ENCODE data around the gene SBSN.
A peak's percentile ranks its signal among the peaks of the same experiment; 100 is the strongest.

The SBSN gene, protein sequence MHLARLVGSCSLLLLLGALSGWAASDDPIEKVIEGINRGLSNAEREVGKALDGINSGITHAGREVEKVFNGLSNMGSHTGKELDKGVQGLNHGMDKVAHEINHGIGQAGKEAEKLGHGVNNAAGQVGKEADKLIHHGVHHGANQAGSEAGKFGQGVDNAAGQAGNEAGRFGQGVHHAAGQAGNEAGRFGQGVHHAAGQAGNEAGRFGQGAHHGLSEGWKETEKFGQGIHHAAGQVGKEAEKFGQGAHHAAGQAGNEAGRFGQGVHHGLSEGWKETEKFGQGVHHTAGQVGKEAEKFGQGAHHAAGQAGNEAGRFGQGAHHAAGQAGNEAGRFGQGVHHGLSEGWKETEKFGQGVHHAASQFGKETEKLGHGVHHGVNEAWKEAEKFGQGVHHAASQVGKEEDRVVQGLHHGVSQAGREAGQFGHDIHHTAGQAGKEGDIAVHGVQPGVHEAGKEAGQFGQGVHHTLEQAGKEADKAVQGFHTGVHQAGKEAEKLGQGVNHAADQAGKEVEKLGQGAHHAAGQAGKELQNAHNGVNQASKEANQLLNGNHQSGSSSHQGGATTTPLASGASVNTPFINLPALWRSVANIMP

DNA sequence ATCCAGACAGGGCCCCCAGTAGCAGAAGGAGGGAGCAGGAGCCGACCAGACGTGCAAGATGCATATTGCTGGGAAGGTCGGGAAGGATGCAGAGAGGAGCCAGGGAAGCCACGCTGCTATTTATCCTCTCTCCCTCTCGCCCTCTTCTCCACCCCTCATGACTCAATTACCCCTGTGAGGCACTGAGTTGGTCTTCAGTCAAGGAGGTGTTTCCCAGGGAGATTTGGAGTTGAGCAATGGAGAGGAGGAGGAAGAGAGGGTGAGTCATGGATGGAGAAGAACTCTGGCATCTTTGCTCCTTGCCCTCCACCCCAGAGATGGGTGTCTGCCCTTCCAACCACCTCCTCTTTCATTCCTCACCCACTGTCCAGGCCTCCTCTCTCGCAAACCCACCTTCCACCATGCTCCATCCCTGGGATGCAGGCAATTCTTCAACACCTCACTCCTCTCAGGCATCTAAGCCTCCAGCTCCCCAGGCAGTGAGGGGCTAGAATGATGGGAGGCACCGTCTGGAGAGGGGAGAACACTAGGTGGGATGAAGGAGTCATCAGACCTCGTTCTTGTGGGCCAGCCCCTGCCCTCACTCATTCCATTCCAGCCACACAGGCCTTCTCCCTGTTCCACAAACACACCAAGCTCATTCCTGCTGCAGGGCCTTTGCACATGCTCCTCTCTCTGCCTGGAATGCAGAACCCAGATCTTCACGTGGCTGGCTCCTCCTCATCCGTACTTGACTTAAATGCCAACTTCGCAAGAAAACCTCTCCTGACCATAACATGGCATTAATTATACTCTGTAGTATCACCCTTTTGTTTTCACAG lies at the start of gene SBSN:
TSS of gene SBSN (minus strand) at position 94 of the 821 bp plus-strand sequence. CDS start at position 64, 30 bp downstream.
- Histone ChIP-seq H3K9me3 (ENCODE audit: control insufficient read depth, low read length) (no peaks in the 10 kb centered on the region), H3K9ac (ENCODE audit: low read length) (no peak within 1 kb of the TSS), H3K4me1 (ENCODE audit: control insufficient read depth, insufficient read depth, low read length) (peaks cover 7% of the 10 kb centered on the region), H3K27me3 (replicated peaks; ENCODE audit: control insufficient read depth, insufficient read depth, low read length) (peaks cover 10% of the 10 kb centered on the region), H3K36me3 (ENCODE audit: control insufficient read depth, insufficient read depth, low read length, severe bottlenecking) (no peaks in the 10 kb centered on the region), H3K4me3 (ENCODE audit: low read length) (no peak within 1 kb of the TSS)
- peak; percentile 57 for DNase-seq (ENCODE audit: low read depth)

DNA sequence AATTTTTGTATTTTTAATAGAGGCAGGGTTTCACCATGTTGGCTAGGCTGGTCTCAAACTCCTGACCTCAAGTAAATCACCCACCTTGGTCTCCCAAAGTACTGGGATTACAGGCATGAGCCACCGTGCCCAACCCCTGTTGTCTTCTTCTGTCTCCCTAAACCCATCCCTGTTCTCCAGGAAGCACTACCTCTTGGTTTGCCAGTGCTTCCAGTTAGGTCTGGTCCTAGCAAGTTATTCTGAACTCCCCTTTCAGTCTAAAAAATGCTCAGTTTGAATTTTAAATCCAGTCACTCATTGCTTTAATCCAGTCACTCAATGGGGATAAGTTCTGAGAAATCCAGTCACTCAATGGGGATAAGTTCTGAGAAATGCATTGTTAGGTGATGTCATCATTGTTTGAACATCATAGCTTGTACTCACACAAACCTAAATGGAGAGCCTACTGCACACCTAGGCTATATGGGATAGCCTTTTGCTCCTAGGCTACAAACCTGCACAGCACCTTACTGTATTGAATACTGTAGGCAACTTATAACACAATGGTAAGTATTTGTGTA lies 43.4 kb upstream of the SBSN start:
- DNase-seq (ENCODE audit: low read depth): no peak
- no peak overlapping the region for H3K4me3 ChIP-seq (ENCODE audit: low read length)

DNA sequence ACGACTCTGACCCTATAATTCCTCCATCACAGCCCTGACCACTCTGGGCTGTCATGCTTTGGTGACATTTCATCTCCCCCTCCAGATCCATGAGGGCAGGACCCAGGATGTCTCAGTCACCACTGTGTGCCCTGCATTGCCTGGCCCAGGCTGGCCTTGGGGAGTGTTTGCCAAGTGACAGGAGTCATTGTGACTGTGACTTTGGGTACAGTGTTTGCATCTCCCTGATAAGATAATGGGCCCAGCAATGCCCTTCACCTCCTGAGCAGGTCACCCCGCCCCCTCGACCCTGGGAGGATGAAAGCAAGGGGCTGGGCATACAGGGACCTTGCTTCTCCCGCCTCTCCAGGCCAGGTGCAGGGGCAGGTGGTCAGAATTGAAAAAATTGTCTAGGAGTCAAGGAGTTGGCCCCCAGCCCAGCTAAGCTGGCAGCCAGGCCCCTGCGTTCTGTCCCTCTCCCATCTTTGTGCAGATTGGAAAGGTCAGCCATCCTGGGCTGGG lies 41.2 kb upstream of the SBSN start:
- Histone ChIP-seq H3K27me3 (replicated peaks; ENCODE audit: control insufficient read depth, insufficient read depth, low read length) (peaks cover 33% of the 10 kb centered on the region), H3K4me3 (ENCODE audit: low read length) (no peak overlapping the region), H3K9me3 (ENCODE audit: control insufficient read depth, low read length) (no peaks in the 10 kb centered on the region), H3K36me3 (ENCODE audit: control insufficient read depth, insufficient read depth, low read length, severe bottlenecking) (no peaks in the 10 kb centered on the region), H3K9ac (ENCODE audit: low read length) (no peak overlapping the region), H3K4me1 (ENCODE audit: control insufficient read depth, insufficient read depth, low read length) (no peaks in the 10 kb centered on the region)
- DNase-seq (ENCODE audit: low read depth): no peak

More for the DNA sequence above, 43.4 kb upstream of the SBSN start:
- Histone ChIP-seq H3K4me1 (ENCODE audit: control insufficient read depth, insufficient read depth, low read length) (no peaks in the 10 kb centered on the region), H3K9me3 (ENCODE audit: control insufficient read depth, low read length) (peaks cover 15% of the 10 kb centered on the region), H3K9ac (ENCODE audit: low read length) (no peak overlapping the region), H3K27me3 (replicated peaks; ENCODE audit: control insufficient read depth, insufficient read depth, low read length) (peaks cover 22% of the 10 kb centered on the region), H3K36me3 (ENCODE audit: control insufficient read depth, insufficient read depth, low read length, severe bottlenecking) (no peaks in the 10 kb centered on the region)

DNA sequence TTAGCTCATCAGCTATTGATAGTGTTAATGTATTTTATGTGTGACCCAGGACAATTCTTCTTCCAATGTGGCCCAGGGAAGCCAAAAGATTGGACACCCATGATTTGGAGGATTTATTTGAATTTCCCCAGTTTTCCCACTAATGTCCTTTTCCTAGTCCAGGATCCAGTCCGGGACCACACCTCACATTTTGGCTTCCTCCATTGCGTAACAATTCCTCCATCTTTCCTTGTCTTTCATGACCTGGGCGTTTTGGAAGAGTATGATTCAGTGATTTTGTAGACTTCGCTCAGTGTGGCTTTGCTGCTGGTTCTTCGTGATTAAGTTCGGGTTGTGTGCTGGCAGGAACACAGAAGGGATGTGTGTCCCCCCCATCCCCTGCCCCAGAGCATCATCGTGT lies 38.6 kb upstream of the SBSN start:
- Histone ChIP-seq H3K9me3 (ENCODE audit: control insufficient read depth, low read length) (no peaks in the 10 kb centered on the region), H3K9ac (ENCODE audit: low read length) (no peak overlapping the region), H3K4me3 (ENCODE audit: low read length) (no peak overlapping the region), H3K27me3 (replicated peaks; ENCODE audit: control insufficient read depth, insufficient read depth, low read length) (peaks cover 40% of the 10 kb centered on the region), H3K4me1 (ENCODE audit: control insufficient read depth, insufficient read depth, low read length) (no peaks in the 10 kb centered on the region), H3K36me3 (ENCODE audit: control insufficient read depth, insufficient read depth, low read length, severe bottlenecking) (no peaks in the 10 kb centered on the region)
- no peak for DNase-seq (ENCODE audit: low read depth)

DNA sequence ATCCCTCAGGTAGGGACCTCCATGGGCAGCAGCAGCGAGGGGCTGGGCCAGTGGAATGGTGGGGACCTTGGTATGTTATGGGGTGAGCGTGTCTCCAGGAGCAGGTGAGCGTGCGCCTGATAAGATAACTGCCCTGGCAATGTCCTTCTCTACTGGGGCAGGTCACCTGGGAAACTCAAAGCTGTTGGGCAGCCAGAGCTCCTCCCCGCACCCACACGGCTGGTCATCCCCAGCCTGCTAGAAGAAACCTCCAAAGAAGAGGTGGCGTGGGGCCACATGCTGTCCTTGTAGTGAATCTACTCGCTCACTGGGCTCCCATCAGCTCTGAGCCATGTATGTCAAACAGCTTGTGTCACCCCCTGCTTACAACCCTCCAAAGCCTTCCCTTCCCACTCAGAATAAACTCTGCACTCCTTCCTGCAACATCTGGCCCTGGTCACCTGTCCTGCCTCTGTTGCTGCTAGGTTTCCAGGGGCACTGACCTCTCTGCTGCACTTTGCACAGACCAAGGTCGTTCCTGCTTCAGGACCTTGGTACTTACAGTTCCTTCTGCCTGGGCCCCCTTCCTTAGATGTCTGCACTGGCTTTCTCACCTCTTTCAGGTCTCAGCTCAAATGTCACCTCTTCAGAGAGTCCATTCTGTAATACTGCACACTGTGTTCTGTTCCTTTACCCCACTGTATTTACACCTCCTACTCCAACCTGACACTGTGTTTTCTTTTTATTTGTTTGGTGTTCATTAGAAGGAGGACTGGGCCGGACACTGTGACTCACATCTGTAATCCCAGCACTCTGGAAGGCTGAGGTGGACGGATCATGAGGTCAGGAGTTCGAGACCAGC lies 37.1 kb upstream of the SBSN start:
- Histone ChIP-seq H3K4me1 (ENCODE audit: control insufficient read depth, insufficient read depth, low read length) (no peaks in the 10 kb centered on the region), H3K9ac (ENCODE audit: low read length) (no peak overlapping the region), H3K27me3 (replicated peaks; ENCODE audit: control insufficient read depth, insufficient read depth, low read length) (peaks cover 39% of the 10 kb centered on the region), H3K4me3 (ENCODE audit: low read length) (no peak overlapping the region), H3K9me3 (ENCODE audit: control insufficient read depth, low read length) (no peaks in the 10 kb centered on the region), H3K36me3 (ENCODE audit: control insufficient read depth, insufficient read depth, low read length, severe bottlenecking) (no peaks in the 10 kb centered on the region)
- DNase-seq (ENCODE audit: low read depth): no peak

DNA sequence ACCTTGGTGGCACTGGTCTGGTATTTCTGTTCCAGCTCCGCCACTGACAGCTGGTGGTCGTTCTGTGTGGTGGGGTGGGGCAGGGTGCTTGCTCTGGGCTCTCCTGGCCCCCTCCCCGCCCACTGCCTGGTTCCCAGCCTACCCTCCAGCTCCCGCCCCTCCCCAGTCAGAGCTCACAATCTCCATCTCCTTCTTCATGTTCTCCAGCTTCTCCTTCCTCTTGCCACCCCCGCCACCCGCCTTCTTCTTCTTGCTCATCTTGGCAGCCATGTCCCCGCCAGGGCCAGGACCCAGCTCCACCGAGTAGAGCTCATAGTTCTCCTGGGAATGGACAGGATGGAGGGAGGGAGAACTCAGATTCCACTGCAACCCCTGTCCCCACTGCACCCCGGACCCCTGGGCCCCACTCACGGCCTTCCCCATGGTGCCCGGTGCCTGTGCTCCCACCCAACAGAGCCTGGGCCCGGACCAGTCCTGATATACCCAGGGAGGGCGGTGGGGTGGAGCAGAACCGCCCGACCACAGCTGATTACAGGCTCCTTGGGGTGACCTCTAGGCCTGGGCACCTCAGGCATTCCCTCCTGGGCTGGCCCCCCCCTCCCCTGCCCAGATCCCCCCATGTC lies 35.2 kb upstream of the SBSN start, which contains the start of gene ATP4A:
TSS of gene ATP4A (minus strand) at position 452 of the 623 bp plus-strand sequence. CDS start at position 423, 29 bp downstream.
- no peaks in the 10 kb centered on the region for H3K36me3 ChIP-seq (ENCODE audit: control insufficient read depth, insufficient read depth, low read length, severe bottlenecking)
- no peak within 1 kb of the TSS for H3K9ac ChIP-seq (ENCODE audit: low read length)
- no peak within 1 kb of the TSS for H3K4me3 ChIP-seq (ENCODE audit: low read length)
- peaks cover 56% of the 10 kb centered on the region for H3K27me3 ChIP-seq (replicated peaks; ENCODE audit: control insufficient read depth, insufficient read depth, low read length)
- H3K9me3 ChIP-seq (ENCODE audit: control insufficient read depth, low read length): no peaks in the 10 kb centered on the region
- no peak for DNase-seq (ENCODE audit: low read depth)
- H3K4me1 ChIP-seq (ENCODE audit: control insufficient read depth, insufficient read depth, low read length): no peaks in the 10 kb centered on the region

DNA sequence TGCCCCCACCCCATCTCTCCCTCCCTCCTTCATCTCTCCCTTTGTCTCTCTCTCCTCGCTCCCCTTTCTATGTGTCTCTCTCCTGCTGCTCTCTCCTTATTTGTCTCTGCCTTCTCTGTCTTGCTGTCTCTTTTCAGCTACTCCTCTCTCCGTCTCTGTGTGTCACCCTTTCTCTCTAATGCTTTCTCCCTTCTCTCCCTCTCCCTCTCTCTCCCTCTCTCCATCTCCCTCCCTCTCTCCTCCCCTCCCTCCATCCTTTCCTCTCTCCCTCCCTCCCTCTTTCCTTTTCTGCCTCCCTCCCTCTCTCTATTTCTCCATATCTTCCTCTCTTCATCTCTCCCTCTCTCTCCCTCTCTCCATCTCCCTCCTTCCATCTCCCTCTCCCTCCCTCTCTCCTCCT lies 34.7 kb upstream of the SBSN start:
- H3K9ac ChIP-seq (ENCODE audit: low read length): no peak overlapping the region
- H3K9me3 ChIP-seq (ENCODE audit: control insufficient read depth, low read length): no peaks in the 10 kb centered on the region
- no peak overlapping the region for H3K4me3 ChIP-seq (ENCODE audit: low read length)
- no peak for DNase-seq (ENCODE audit: low read depth)
- no peaks in the 10 kb centered on the region for H3K36me3 ChIP-seq (ENCODE audit: control insufficient read depth, insufficient read depth, low read length, severe bottlenecking)
- H3K27me3 ChIP-seq (replicated peaks; ENCODE audit: control insufficient read depth, insufficient read depth, low read length): peaks cover 57% of the 10 kb centered on the region
- no peaks in the 10 kb centered on the region for H3K4me1 ChIP-seq (ENCODE audit: control insufficient read depth, insufficient read depth, low read length)

DNA sequence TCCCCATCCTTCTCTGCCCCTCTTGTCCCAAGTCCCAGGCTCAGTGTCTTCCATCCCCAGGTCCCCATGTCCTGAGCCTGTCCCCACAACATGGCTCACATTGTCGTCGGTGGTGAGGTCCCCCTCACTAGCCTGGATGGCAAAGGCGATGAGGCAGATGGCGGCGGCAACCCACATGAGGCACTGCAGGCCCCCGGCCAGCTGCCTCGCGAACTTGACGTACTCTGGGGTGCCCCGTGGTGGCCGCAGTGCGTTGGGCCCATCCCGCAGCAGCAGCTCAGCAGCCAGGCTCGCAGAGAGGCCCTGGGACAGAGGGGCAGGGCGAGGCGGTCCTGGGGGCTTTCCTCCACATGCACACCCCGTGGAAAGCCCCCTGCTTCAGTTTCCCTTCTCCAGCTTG lies 34.2 kb upstream of the SBSN start:
- Histone ChIP-seq H3K9ac (ENCODE audit: low read length) (no peak overlapping the region), H3K27me3 (replicated peaks; ENCODE audit: control insufficient read depth, insufficient read depth, low read length) (peaks cover 57% of the 10 kb centered on the region), H3K4me3 (ENCODE audit: low read length) (no peak overlapping the region), H3K4me1 (ENCODE audit: control insufficient read depth, insufficient read depth, low read length) (no peaks in the 10 kb centered on the region), H3K36me3 (ENCODE audit: control insufficient read depth, insufficient read depth, low read length, severe bottlenecking) (no peaks in the 10 kb centered on the region), H3K9me3 (ENCODE audit: control insufficient read depth, low read length) (no peaks in the 10 kb centered on the region)
- no peak for DNase-seq (ENCODE audit: low read depth)

DNA sequence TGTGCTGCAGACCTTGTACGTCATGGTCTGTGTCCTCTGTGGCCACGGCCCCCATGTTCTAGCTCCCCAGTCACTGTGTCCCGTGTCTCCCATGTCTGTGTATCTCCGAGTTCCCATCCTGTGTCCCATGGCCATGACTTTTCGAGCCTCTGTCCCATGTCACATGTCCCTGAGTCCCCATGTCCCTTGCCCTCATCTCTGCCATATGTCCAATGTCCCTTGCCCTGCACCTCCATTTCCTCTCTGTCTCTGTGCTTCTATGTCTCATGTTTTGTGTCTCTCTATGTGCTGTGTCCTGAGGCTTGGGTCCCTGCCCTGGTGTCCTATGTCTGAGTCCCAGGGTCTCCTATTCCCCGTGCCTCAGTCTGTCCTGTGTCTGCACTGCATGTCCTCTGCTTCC lies 33.3 kb upstream of the SBSN start:
- DNase-seq (ENCODE audit: low read depth): no peak
- peaks cover 66% of the 10 kb centered on the region for H3K27me3 ChIP-seq (replicated peaks; ENCODE audit: control insufficient read depth, insufficient read depth, low read length)

DNA sequence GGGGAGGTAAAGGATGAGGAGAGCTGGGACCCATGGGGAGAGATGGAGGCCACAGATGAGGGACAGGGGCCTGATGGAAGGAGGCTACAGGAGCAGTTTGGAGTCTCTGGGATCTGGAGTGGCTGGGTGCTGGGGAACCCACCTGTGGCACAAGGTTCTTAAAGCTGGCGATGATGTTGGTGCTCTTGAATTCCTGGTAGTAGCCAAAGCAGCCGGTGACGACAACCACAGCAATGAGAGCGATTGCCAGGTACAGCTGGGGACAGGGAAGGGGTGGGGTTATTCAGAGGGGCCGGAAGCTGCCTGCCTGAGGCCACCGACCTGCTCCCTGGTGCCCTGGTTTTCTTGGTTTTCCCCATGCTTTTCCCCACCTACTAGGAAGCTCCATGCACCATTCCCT lies 32.6 kb upstream of the SBSN start:
- H3K9ac ChIP-seq (ENCODE audit: low read length): no peak overlapping the region
- no peak for DNase-seq (ENCODE audit: low read depth)
- H3K36me3 ChIP-seq (ENCODE audit: control insufficient read depth, insufficient read depth, low read length, severe bottlenecking): no peaks in the 10 kb centered on the region
- H3K27me3 ChIP-seq (replicated peaks; ENCODE audit: control insufficient read depth, insufficient read depth, low read length): peaks cover 73% of the 10 kb centered on the region
- no peaks in the 10 kb centered on the region for H3K9me3 ChIP-seq (ENCODE audit: control insufficient read depth, low read length)
- H3K4me1 ChIP-seq (ENCODE audit: control insufficient read depth, insufficient read depth, low read length): no peaks in the 10 kb centered on the region
- H3K4me3 ChIP-seq (ENCODE audit: low read length): no peak overlapping the region

More for the DNA sequence above, 33.3 kb upstream of the SBSN start:
- H3K36me3 ChIP-seq (ENCODE audit: control insufficient read depth, insufficient read depth, low read length, severe bottlenecking): no peaks in the 10 kb centered on the region
- no peaks in the 10 kb centered on the region for H3K4me1 ChIP-seq (ENCODE audit: control insufficient read depth, insufficient read depth, low read length)
- no peaks in the 10 kb centered on the region for H3K9me3 ChIP-seq (ENCODE audit: control insufficient read depth, low read length)
- H3K4me3 ChIP-seq (ENCODE audit: low read length): no peak overlapping the region
- no peak overlapping the region for H3K9ac ChIP-seq (ENCODE audit: low read length)
